HL-60 (cell line): Measurements from ENCODE around the gene SNUPN.

ENCODE experiments used
- DNase-seq, 2 experiments: peaks; one replicate each; pipeline ENCODE4 v3.0.0-alpha.2; 2010 to 2020; ENCODE audit warnings: low read depth in 1 of 2, low spot score in 1 of 2
- H3K27ac ChIP-seq: fragments of 250-450 bp; sonication (Bioruptor Pico); replicated peaks from 2 replicates; pipeline ENCODE4 v1.5.1; 2020; ENCODE audit warnings: mild to moderate bottlenecking, moderate library complexity
- H3K27me3 ChIP-seq: fragments of 250-450 bp; sonication (Bioruptor Pico); 2 replicates; pipeline ENCODE4 v1.5.1; 2021; ENCODE audit warnings: mild to moderate bottlenecking, moderate library complexity; ENCODE audit not compliant: insufficient read depth, poor library complexity, severe bottlenecking
- H3K4me3 ChIP-seq: replicated peaks from 2 replicates; pipeline ENCODE4 v1.5.1; 2011; ENCODE audit warnings: mild to moderate bottlenecking, control low read depth, low read length; ENCODE audit not compliant: insufficient read depth
- GABPA ChIP-seq: IDR thresholded peaks from 2 replicates; pipeline ENCODE4 v1.6.1; 2012; ENCODE audit warnings: low read depth
- POLR2AphosphoS5 ChIP-seq: IDR thresholded peaks from 2 replicates; pipeline ENCODE4 v1.6.1; 2012; ENCODE audit warnings: low read depth
- SPI1 ChIP-seq: IDR thresholded peaks from 2 replicates; pipeline ENCODE4 v1.6.1; 2012; ENCODE audit warnings: low read depth, mild to moderate bottlenecking, borderline replicate concordance
- TF ChIP-seq, protein P1 (sequence below): IDR thresholded peaks from 2 replicates; pipeline ENCODE4 v1.6.1; 2012; ENCODE audit warnings: low read depth; ENCODE audit not compliant: insufficient replicate concordance
- TF ChIP-seq, protein P2 (sequence below): IDR thresholded peaks from one replicate; pipeline ENCODE4 v1.5.1; 2011; ENCODE audit warnings: low read length, control low read depth, inconsistent platforms; ENCODE audit not compliant: insufficient read depth

Gene SNUPN

DNA sequence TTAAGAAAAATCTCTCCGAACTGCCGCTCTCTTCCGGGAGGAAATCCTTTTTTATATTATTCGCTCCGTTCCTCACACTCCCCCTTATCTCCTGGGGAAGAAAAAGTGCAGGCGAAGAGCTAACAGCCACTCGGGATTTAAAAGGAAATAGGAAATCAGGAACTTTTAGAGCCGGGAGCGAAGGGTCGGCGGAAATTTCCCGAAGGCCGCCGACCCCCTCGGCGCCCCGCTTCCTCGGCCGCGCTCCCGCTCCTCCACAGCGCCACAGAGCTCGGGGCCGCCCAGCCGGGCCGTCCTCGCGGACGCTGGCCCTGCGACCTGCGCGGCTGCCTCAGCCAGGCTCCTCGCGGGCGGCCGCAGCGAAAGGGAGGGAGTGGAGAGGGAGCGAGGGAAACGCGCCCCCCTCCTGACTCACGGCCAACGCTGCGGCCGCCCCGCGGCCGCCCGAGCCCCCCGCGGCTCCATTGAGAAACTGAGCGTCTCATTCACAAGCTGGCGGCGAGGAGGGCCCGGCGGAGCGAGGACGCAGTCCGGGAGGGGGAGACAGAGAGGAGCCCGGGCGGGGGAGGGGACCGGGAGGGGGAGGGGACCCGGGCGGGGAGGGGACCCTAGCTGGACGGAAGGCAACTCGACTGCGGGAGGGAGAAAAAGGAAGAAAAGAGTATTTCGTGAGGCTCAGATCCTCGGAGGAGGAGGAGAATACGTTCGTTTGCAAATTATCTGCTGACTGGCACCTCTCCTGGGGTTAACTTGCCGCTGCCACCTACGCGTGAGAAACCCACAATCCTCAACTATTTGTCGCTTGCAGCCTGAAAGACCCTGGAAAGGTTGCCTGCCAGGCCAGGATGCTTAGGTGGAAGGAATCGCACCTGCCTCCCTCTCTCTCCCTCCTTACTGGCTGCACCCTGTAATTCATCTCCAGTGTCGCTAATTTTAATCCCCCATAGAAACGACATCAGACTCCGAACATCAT is 46.3 kb downstream of the SNUPN start, which contains the start of gene PTPN9:
Gene PTPN9 (minus strand): TSS at position 368 of the 973 bp plus-strand sequence. CDS start 539 bp downstream, outside the sequence.
- TF ChIP-seq, protein P1, sequence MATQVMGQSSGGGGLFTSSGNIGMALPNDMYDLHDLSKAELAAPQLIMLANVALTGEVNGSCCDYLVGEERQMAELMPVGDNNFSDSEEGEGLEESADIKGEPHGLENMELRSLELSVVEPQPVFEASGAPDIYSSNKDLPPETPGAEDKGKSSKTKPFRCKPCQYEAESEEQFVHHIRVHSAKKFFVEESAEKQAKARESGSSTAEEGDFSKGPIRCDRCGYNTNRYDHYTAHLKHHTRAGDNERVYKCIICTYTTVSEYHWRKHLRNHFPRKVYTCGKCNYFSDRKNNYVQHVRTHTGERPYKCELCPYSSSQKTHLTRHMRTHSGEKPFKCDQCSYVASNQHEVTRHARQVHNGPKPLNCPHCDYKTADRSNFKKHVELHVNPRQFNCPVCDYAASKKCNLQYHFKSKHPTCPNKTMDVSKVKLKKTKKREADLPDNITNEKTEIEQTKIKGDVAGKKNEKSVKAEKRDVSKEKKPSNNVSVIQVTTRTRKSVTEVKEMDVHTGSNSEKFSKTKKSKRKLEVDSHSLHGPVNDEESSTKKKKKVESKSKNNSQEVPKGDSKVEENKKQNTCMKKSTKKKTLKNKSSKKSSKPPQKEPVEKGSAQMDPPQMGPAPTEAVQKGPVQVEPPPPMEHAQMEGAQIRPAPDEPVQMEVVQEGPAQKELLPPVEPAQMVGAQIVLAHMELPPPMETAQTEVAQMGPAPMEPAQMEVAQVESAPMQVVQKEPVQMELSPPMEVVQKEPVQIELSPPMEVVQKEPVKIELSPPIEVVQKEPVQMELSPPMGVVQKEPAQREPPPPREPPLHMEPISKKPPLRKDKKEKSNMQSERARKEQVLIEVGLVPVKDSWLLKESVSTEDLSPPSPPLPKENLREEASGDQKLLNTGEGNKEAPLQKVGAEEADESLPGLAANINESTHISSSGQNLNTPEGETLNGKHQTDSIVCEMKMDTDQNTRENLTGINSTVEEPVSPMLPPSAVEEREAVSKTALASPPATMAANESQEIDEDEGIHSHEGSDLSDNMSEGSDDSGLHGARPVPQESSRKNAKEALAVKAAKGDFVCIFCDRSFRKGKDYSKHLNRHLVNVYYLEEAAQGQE, result no peak
- TF ChIP-seq, protein P2, sequence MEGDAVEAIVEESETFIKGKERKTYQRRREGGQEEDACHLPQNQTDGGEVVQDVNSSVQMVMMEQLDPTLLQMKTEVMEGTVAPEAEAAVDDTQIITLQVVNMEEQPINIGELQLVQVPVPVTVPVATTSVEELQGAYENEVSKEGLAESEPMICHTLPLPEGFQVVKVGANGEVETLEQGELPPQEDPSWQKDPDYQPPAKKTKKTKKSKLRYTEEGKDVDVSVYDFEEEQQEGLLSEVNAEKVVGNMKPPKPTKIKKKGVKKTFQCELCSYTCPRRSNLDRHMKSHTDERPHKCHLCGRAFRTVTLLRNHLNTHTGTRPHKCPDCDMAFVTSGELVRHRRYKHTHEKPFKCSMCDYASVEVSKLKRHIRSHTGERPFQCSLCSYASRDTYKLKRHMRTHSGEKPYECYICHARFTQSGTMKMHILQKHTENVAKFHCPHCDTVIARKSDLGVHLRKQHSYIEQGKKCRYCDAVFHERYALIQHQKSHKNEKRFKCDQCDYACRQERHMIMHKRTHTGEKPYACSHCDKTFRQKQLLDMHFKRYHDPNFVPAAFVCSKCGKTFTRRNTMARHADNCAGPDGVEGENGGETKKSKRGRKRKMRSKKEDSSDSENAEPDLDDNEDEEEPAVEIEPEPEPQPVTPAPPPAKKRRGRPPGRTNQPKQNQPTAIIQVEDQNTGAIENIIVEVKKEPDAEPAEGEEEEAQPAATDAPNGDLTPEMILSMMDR, result no peak
- TF ChIP-seq GABPA, result no peak
- TF ChIP-seq SPI1, result no peak
- peak; percentile 48; the same call in 1 of the 2 replicates for TF ChIP-seq POLR2AphosphoS5
- peak within 1 kb of the TSS; percentile 68 for H3K4me3 ChIP-seq
- H3K27ac ChIP-seq, result peak within 1 kb of the TSS; percentile 82
- no peaks in the 10 kb centered on the region for H3K27me3 ChIP-seq
- DNase-seq, result peak; percentile 54 to 80

DNA sequence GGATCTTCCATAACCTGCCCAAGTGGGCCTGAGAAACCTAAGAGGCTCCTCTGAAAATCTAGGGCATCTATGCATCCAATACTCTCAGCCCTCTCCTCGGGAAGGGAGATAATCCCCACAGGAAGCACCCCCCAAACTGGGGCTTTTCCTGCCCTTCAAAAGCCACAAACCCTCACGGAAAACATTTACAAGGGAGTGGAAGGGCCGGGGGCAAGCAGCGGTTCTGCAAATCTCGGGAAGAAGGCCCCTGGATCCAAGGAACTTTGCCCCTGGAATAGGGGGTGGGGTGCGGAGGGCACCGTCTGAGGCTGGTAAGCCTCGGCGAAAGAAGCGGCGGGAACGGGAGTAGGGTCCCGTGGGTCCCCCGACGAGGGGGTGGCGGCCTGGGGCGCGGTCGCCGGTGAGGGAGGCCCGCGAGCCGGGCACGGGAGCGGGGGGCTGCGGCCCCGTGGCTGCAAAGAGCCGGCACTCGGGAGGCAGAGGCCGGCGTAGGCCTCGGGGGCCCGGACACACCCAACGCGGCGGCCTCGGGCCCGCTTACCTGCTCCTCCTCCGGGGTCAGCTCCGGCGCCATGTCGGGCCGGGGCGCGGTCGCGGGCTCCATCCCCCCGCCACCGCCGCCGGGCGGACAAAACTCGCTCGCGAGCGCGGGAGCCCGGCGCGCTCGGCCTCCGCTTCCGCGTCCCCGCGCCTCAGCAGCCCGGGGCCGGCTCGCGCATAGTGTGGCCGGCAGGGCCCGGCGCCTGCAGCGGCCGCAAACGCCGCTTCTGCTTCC is 47.2 kb downstream of the SNUPN start:
- H3K27ac ChIP-seq, result peak overlapping the region; percentile 82
- DNase-seq, result peak; percentile 47 to 54
- peak overlapping the region; percentile 68 for H3K4me3 ChIP-seq

More for the DNA sequence above, 47.2 kb downstream of the SNUPN start:
- H3K27me3 ChIP-seq, result no peaks in the 10 kb centered on the region
- TF ChIP-seq POLR2AphosphoS5 (no peak), GABPA (no peak), SPI1 (no peak)
- TF ChIP-seq, protein P2, result no peak
- TF ChIP-seq, protein P1, result no peak
